ENCODE measurements around the gene MTRFR. TPM values are rescaled to one million over a fixed set of nuclear protein-coding genes. Genes with fewer than 3 reads are reported as not detected.
A peak's percentile ranks its signal among the peaks of the same experiment; 100 is the strongest.

MTRFR gene
- total RNA-seq, 1 donor from 2014 or later, result 15.1 TPM

DNA sequence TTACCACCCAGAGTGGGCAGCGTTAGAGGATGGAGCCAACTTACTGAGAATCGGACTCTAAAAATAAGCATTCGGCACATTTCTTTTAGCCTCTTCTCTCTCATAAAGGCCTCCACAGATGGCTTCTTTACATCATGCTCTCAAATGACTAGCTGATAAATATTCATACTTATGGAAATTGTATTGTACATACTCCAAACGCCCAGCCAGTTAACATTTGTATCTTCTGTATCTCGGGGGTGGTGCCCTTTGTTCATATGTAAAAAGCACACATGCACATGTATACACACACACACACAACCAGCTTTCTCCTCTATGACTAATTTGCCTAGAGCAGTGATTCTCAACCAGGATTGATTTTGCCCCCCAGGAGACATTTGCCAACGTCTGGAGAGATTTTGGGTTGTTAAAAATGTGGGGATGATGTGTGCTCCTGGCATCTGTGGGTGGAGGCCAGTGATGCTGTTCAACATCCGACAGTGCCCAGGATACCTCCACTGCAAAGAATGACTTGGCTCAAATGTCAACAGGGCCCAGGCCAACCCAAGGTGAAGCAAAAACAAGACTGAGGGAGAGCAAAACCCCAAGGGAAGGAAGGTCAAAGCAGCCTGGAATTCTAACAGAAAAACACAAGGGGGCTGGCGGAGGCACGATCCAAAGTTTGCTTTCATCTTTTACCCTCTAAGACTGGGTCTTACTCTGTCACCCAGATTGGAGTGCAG, 53.6 kb downstream of the MTRFR start:
- no peaks in the 10 kb centered on the region for H3K4me1 Mint-ChIP-seq (ENCODE audit: low read depth)
- H3K36me3 Mint-ChIP-seq (ENCODE audit: insufficient read depth), result peaks cover 3% of the 10 kb centered on the region
- H3K9me3 Mint-ChIP-seq (ENCODE audit: low read depth), result no peaks in the 10 kb centered on the region
- no peak overlapping the region for H3K4me3 Mint-ChIP-seq (ENCODE audit: low read depth)
- no peak for DNase-seq (ENCODE audit: low spot score, unreplicated experiment)
- H3K27me3 Mint-ChIP-seq, result no peaks in the 10 kb centered on the region
- peak overlapping the region; percentile 26 for H3K27ac Mint-ChIP-seq
- TF ChIP-seq CTCF (IDR thresholded peaks at IDR 0.05; ENCODE audit: unreplicated experiment), result no peak

GRCh38 chr12:123288751-123289346, 55.6 kb downstream of the MTRFR start:
- no peak for DNase-seq (ENCODE audit: low spot score, unreplicated experiment)
- H3K27ac Mint-ChIP-seq, result peak overlapping the region; percentile 93
- H3K4me1 Mint-ChIP-seq (ENCODE audit: low read depth), result peaks cover 5% of the 10 kb centered on the region
- H3K9me3 Mint-ChIP-seq (ENCODE audit: low read depth), result no peaks in the 10 kb centered on the region
- no peak for TF ChIP-seq CTCF (IDR thresholded peaks at IDR 0.05; ENCODE audit: unreplicated experiment)
- H3K4me3 Mint-ChIP-seq (ENCODE audit: low read depth), result no peak overlapping the region
- H3K36me3 Mint-ChIP-seq (ENCODE audit: insufficient read depth), result peaks cover 3% of the 10 kb centered on the region
- H3K27me3 Mint-ChIP-seq, result no peaks in the 10 kb centered on the region

- Mint-ChIP-seq H3K4me1 (ENCODE audit: low read depth) (peaks cover 9% of the 10 kb centered on the region), H3K36me3 (ENCODE audit: insufficient read depth) (peaks cover 7% of the 10 kb centered on the region), H3K9me3 (ENCODE audit: low read depth) (no peaks in the 10 kb centered on the region), H3K27me3 (no peaks in the 10 kb centered on the region), H3K4me3 (ENCODE audit: low read depth) (no peak overlapping the region), H3K27ac (peak overlapping the region; percentile 33)
- DNase-seq (ENCODE audit: low spot score, unreplicated experiment), result no peak
- TF ChIP-seq CTCF (IDR thresholded peaks at IDR 0.05; ENCODE audit: unreplicated experiment), result no peak
Measured at GRCh38 chr12:123289911-123290310, 56.7 kb downstream of the MTRFR start.

- H3K4me1 Mint-ChIP-seq (ENCODE audit: low read depth), result peaks cover 9% of the 10 kb centered on the region
- H3K9me3 Mint-ChIP-seq (ENCODE audit: low read depth), result no peaks in the 10 kb centered on the region
- no peak overlapping the region for H3K4me3 Mint-ChIP-seq (ENCODE audit: low read depth)
- H3K27me3 Mint-ChIP-seq, result no peaks in the 10 kb centered on the region
- no peak for TF ChIP-seq CTCF (IDR thresholded peaks at IDR 0.05; ENCODE audit: unreplicated experiment)
- peaks cover 19% of the 10 kb centered on the region for H3K36me3 Mint-ChIP-seq (ENCODE audit: insufficient read depth)
- peak overlapping the region; percentile 74 for H3K27ac Mint-ChIP-seq
- DNase-seq (ENCODE audit: low spot score, unreplicated experiment), result no peak
Measured at GRCh38 chr12:123293178-123293760, 60.0 kb downstream of the MTRFR start.

GRCh38 chr12:123305136-123305535, 71.9 kb downstream of the MTRFR start:
- Mint-ChIP-seq H3K4me1 (ENCODE audit: low read depth) (no peaks in the 10 kb centered on the region), H3K27me3 (no peaks in the 10 kb centered on the region), H3K27ac (no peak overlapping the region), H3K4me3 (ENCODE audit: low read depth) (no peak overlapping the region), H3K36me3 (ENCODE audit: insufficient read depth) (peaks cover 26% of the 10 kb centered on the region), H3K9me3 (ENCODE audit: low read depth) (no peaks in the 10 kb centered on the region)
- TF ChIP-seq CTCF (IDR thresholded peaks at IDR 0.05; ENCODE audit: unreplicated experiment), result no peak
- DNase-seq (ENCODE audit: low spot score, unreplicated experiment), result no peak

Data from progenitor cell of endocrine pancreas (in vitro differentiated cells).